Mucosa of descending colon (tissue), 3 donors: ENCODE measurements around the gene TP63. TPM values are rescaled to one million over a fixed set of nuclear protein-coding genes. Genes with fewer than 3 reads are reported as not detected.
"Not testable (repeated sequence)": the region's sequence is repeated elsewhere in the genome, so short reads cannot be mapped to it uniquely, and the experiment has no call there.

Source experiments
- ATAC-seq: fragments of 200-7000 bp; cut with Tn5 transposase; one replicate; pipeline ENCODE4 v1.9.1; 2020; ENCODE audit warnings: mild to moderate bottlenecking, moderate library complexity
- DNase-seq, 3 donors: peaks; one replicate each; pipeline ENCODE4 v3.0.0-alpha.2; 2020
- H3K36me3 ChIP-seq: fragments of 200-600 bp; one replicate; pipeline ENCODE4 v1.8.0; 2021; ENCODE audit warnings: low read depth, mild to moderate bottlenecking
- H3K4me1 ChIP-seq: fragments of 200-600 bp; one replicate; pipeline ENCODE4 v1.8.0; 2021; ENCODE audit warnings: low read depth, mild to moderate bottlenecking
- H3K4me3 ChIP-seq: fragments of 200-600 bp; one replicate; pipeline ENCODE4 v1.8.0; 2021; ENCODE audit warnings: mild to moderate bottlenecking
- H3K9me3 ChIP-seq: fragments of 200-600 bp; one replicate; pipeline ENCODE4 v1.8.0; 2021; ENCODE audit warnings: mild to moderate bottlenecking
- intact Hi-C, 2 donors: fragments of 100-400 bp; cut with DNase I in 1 of 2; cut with micrococcal nuclease in 1 of 2; formaldehyde crosslinking; loops; one replicate each; pipeline versions ENCODE4 v1.11.0 to v1.11.1; 2022; cut with DNase I, micrococcal nuclease
- total RNA-seq, 3 donors: library from RNA; stranded (reverse); fragmentation: NEBNext Ultra II Directional in 2 of 3; extraction: Animal tissue kit (Norgen Biotek cat#: 25700) in 2 of 3; gene quantifications; one replicate each; pipeline versions ENCODE4 v1.2.1 to v1.2.4, GENCODE V29; 2021 to 2023
- TF ChIP-seq, protein P1 (sequence below): fragments of 200-600 bp; IDR thresholded peaks from one replicate; pipeline ENCODE4 v1.8.0; 2022; ENCODE audit warnings: antibody characterized with exemption, mild to moderate bottlenecking
- donor health status: DM: no; HTN: no; CAD: no; lungs with moderate emphysema.
- donor health status: DM: no; HTN: no; CAD: no.
- donor health status: DM: no; HTN: yes; CAD: no.

Gene TP63
- total RNA-seq, 3 donors from 2014 or later, result 0.31 to 0.57 TPM; not detected in 1

DNA sequence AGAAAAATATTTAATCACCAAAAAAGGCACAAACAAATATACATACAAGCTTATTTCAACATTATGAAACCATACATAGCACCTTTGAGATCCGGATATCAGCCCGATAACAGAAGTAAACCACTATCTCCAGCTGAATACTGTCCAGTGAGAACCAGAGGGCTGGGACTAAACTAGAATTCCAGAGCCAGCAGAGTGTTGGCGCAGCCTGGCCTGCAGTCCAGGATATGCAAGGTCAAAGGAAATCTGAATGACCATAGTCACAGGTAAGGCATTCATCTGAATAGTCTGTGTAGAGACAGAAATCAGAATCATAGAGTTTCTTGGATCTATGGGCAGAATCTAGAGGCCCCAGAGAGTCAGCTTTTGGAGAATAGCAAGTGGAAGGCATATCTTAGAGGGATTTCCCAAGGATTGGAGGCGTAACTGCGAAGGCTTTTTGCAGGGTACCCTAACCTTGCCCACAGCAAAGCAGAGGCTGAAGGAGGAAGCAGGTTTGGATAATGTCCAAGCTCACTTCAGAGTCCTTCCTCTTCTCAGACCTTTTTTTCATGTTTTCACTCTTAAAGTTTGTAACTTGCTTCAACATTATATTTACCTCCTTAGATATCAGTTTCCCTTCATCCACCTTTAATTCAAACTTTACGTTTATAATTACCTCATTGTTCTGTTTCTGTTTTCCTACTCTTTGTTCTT is 32.5 kb upstream of the TP63 start:
- H3K4me1 ChIP-seq, result no peaks in the 10 kb centered on the region
- no peak overlapping the region for H3K4me3 ChIP-seq
- intact Hi-C loops, result no loop called here
- ATAC-seq (no peak), DNase-seq (no peak)
- no peaks in the 10 kb centered on the region for H3K36me3 ChIP-seq
- no peaks in the 10 kb centered on the region for H3K9me3 ChIP-seq
- TF ChIP-seq, protein P1, sequence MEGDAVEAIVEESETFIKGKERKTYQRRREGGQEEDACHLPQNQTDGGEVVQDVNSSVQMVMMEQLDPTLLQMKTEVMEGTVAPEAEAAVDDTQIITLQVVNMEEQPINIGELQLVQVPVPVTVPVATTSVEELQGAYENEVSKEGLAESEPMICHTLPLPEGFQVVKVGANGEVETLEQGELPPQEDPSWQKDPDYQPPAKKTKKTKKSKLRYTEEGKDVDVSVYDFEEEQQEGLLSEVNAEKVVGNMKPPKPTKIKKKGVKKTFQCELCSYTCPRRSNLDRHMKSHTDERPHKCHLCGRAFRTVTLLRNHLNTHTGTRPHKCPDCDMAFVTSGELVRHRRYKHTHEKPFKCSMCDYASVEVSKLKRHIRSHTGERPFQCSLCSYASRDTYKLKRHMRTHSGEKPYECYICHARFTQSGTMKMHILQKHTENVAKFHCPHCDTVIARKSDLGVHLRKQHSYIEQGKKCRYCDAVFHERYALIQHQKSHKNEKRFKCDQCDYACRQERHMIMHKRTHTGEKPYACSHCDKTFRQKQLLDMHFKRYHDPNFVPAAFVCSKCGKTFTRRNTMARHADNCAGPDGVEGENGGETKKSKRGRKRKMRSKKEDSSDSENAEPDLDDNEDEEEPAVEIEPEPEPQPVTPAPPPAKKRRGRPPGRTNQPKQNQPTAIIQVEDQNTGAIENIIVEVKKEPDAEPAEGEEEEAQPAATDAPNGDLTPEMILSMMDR, result no peak

DNA sequence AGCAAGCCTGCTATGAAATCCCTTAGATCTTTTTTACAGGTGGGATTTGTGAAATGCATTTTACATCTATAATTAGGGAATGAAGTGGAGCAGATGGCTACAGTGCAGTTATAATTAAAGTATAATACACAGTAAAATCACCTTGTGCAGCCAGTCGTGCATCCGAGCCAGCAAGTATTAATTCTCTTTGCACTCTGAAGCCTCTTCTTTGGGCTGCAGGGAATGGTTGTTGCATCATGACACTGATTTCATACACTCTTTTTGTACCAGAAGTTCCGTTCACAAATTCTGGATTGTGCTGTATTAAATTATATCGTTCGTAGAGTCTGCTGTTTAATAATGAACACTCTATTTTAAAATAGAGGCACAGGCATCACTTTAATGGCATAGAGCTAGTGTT is 28.7 kb upstream of the TP63 start:
- intact Hi-C loops, result no loop called here
- DNase-seq (no peak), ATAC-seq (no peak)
- Histone ChIP-seq H3K4me1 (no peaks in the 10 kb centered on the region), H3K36me3 (no peaks in the 10 kb centered on the region), H3K9me3 (peaks cover 5% of the 10 kb centered on the region), H3K4me3 (no peak overlapping the region)
- TF ChIP-seq, protein P1, result no peak

GRCh38 chr3:189605717-189606116 is 25.5 kb upstream of the TP63 start:
- Histone ChIP-seq H3K36me3 (no peaks in the 10 kb centered on the region), H3K9me3 (peaks cover 5% of the 10 kb centered on the region), H3K4me1 (no peaks in the 10 kb centered on the region), H3K4me3 (no peak overlapping the region)
- TF ChIP-seq, protein P1, result no peak
- DNase-seq (no peak), ATAC-seq (no peak)
- intact Hi-C loops, result no loop called here

DNA sequence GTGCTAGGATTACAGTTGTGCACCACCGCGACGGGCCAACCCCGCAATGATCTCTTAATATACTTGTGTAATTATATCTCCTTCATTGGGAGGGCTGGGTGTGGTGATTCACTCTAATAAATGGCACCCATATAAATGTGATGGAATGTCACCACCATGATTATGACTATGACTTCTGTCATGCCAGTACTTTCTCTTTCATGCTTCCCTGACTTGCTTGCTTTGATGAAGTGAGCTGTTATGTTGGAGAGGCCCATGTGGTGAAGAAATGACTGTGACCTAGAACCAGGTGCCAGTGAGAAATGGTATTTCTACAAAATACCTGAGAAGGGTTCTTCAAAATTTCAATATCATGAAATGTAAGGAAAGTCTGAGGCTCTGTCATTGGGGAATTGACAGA is 24.4 kb upstream of the TP63 start:
- ATAC-seq (no peak), DNase-seq (no peak)
- intact Hi-C loops, result no loop called here
- no peak overlapping the region for H3K4me3 ChIP-seq
- TF ChIP-seq, protein P1, result no peak
- no peaks in the 10 kb centered on the region for H3K36me3 ChIP-seq
- H3K9me3 ChIP-seq, result peaks cover 5% of the 10 kb centered on the region
- no peaks in the 10 kb centered on the region for H3K4me1 ChIP-seq

DNA sequence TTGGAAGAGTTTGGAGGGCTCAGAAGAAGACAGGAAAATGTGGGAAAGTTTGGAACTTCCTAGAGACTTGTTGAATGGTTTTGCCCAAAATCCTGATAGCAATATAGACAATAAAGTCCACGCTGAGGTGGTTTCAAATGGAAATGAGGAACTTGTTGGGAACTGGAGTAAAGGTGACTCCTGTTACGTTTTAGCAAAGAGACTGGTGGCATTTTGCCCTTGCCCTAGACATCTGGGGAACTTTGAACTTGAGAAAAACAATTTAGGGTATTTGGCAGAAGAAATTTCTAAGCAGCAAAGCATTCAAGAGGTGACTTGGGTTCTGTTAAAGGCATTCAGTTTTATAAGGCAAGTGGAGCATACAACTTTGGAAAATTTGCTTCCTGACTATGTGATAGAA is 18.5 kb upstream of the TP63 start:
- H3K4me1 ChIP-seq, H3K4me3 ChIP-seq, H3K36me3 ChIP-seq, ATAC-seq, intact Hi-C loops, DNase-seq, H3K9me3 ChIP-seq: not testable (repeated sequence)

DNA sequence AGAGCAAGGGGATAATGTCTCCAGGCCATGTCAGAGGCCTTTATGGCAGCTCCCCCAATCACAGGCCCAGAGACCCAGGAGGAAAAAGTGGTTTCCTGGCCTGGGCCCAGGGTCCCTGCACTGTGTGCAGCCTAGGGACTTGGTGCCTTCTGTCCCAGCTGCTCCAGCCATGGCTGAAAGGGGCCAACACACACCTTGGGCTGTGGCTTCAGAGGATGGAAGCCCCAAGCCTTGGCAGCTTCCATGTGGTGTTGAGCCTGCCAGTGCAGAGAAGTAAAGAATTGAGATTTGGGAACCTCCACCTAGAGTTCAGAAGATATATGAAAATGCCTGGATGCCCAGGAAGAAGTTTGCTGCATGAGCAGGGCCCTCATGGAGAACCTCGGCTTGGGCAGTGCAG is 18.1 kb upstream of the TP63 start:
- TF ChIP-seq, protein P1, result no peak
- Histone ChIP-seq H3K4me3 (no peak overlapping the region), H3K36me3 (no peaks in the 10 kb centered on the region), H3K9me3 (no peaks in the 10 kb centered on the region), H3K4me1 (no peaks in the 10 kb centered on the region)
- DNase-seq (no peak), ATAC-seq (no peak)
- intact Hi-C loops, result no loop called here
